PC-9 (cell line): ENCODE data around the gene GSTA3. TPM values are rescaled to one million over a fixed set of nuclear protein-coding genes. Genes with fewer than 3 reads are reported as not detected.
"Not testable (repeated sequence)": the region's sequence is repeated elsewhere in the genome, so short reads cannot be mapped to it uniquely, and the experiment has no call there.

Source experiments
- BruUV-seq: library from RNA; stranded (reverse); fragments of 400-500 nt; replicated peaks from 2 replicates; lab custom pipeline; 2021; lab: Mats Ljungman, UMichigan
- CTCF ChIA-PET: fragments of 300-600 bp; sonication (Branson Sonifier 250); formaldehyde crosslinking; loops from one replicate; lab custom pipeline; 2022; ENCODE audit warnings: antibody characterized with exemption; lab: Charles Lee
- POLR2A ChIA-PET: fragments of 300-600 bp; sonication (Branson Sonifier 250); formaldehyde crosslinking; loops from one replicate; lab custom pipeline; 2022; ENCODE audit warnings: antibody characterized with exemption; ENCODE audit not compliant: unreplicated experiment; lab: Charles Lee
- DNase-seq, 2 experiments: peaks; one replicate each; pipeline versions ENCODE4 v3.0.0 to v3.0.0-alpha.2; 2015 to 2022; ENCODE audit warnings: mixed read lengths in 1 of 2
- H2AFZ ChIP-seq: fragments of 200-600 bp; sonication (generic); 2 replicates; pipeline ENCODE4 v1.8.1; 2017; ENCODE audit warnings: antibody characterized with exemption
- H3F3A ChIP-seq: fragments of 200-600 bp; sonication (generic); 2 replicates; pipeline ENCODE4 v1.8.1; 2017; ENCODE audit warnings: antibody characterized with exemption, mild to moderate bottlenecking, low read depth; ENCODE audit not compliant: insufficient read depth
- H3K27ac ChIP-seq: fragments of 200-600 bp; sonication (generic); 2 replicates; pipeline ENCODE4 v1.6.1; 2016; ENCODE audit warnings: mixed run types
- H3K27me3 ChIP-seq: fragments of 200-600 bp; sonication (generic); 2 replicates; pipeline ENCODE4 v1.6.1; 2016; ENCODE audit warnings: low read depth, mixed run types; ENCODE audit not compliant: insufficient read depth
- H3K36me3 ChIP-seq: fragments of 200-600 bp; sonication (generic); 2 replicates; pipeline ENCODE4 v1.6.1; 2016; ENCODE audit warnings: low read depth, mixed run types
- H3K4me1 ChIP-seq: fragments of 200-600 bp; sonication (generic); replicated peaks from 2 replicates; pipeline ENCODE4 v1.6.1; 2016; ENCODE audit warnings: mixed run types; ENCODE audit not compliant: insufficient read depth
- H3K4me2 ChIP-seq: fragments of 200-600 bp; sonication (generic); 2 replicates; pipeline ENCODE4 v1.6.1; 2017; ENCODE audit warnings: mixed run types
- H3K4me3 ChIP-seq: fragments of 200-600 bp; sonication (generic); 2 replicates; pipeline ENCODE4 v1.6.1; 2016; ENCODE audit warnings: mixed run types
- H3K79me2 ChIP-seq: fragments of 200-600 bp; sonication (generic); 2 replicates; pipeline ENCODE4 v1.6.1; 2017; ENCODE audit warnings: low read depth, mixed run types
- H3K9me2 ChIP-seq: fragments of 200-600 bp; sonication (generic); 2 replicates; pipeline ENCODE4 v1.8.1; 2017; ENCODE audit warnings: mild to moderate bottlenecking; ENCODE audit not compliant: insufficient read depth
- H3K9me3 ChIP-seq: fragments of 200-600 bp; sonication (generic); 2 replicates; pipeline ENCODE4 v1.8.1; 2016; ENCODE audit warnings: low read depth; ENCODE audit not compliant: insufficient read depth
- H4K20me1 ChIP-seq: fragments of 200-600 bp; sonication (generic); 2 replicates; pipeline ENCODE4 v1.8.1; 2017; ENCODE audit not compliant: insufficient read depth
- EZH2 ChIP-seq: fragments of 200-600 bp; sonication (generic); IDR thresholded peaks from 2 replicates; pipeline ENCODE4 v1.8.0; 2017; ENCODE audit warnings: antibody characterized with exemption, low read depth
- intact Hi-C: fragments of 100-400 bp; cut with micrococcal nuclease; formaldehyde crosslinking; loops from one replicate; pipeline ENCODE4 v1.10.0; 2022; ENCODE audit not compliant: unreplicated experiment
- total RNA-seq: library from RNA; stranded (reverse); gene quantifications from 2 replicates; pipeline ENCODE4 v1.2.3, GENCODE V29; 2021
- TF ChIP-seq, protein P1 (sequence below): fragments of 200-600 bp; sonication (generic); conservative IDR thresholded peaks from 2 replicates; pipeline ENCODE4 v1.6.1; 2017; ENCODE audit warnings: mixed run types, antibody characterized with exemption, mild to moderate bottlenecking, moderate library complexity

Gene GSTA3
- total RNA-seq, 1 experiment from 2014 or later: not detected

DNA sequence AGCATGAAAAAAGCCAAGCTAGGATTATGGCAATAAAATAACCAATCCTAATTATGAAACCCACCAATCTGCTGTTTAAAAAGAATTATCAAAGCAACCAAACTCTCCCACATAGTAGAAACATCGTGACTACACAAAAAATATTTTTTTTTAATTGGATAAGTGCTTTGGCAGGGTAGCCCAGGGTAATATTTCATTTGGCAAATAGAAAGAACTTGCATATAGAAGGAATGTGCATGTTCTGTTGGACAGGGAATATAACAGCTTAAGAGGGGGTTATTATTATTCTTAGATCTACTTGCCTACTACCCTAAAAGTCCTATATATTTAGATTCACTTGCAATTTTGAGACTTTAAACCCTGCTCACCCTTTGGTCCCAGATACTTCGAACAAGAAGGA lies 972 bp downstream of the GSTA3 start:
- Histone ChIP-seq H3K4me3 (no peak overlapping the region), H3K36me3 (no peaks in the 10 kb centered on the region), H4K20me1 (no peaks in the 10 kb centered on the region), H3K79me2 (no peaks in the 10 kb centered on the region), H3K9me3 (no peaks in the 10 kb centered on the region), H3K27ac (no peak overlapping the region), H3K4me2 (no peak overlapping the region), H3K4me1 (no peaks in the 10 kb centered on the region), H3F3A (no peaks in the 10 kb centered on the region), H2AFZ (no peak overlapping the region), H3K27me3 (no peaks in the 10 kb centered on the region), H3K9me2 (no peaks in the 10 kb centered on the region)
- BruUV-seq: no TSS peak
- no peak for TF ChIP-seq EZH2
- TF ChIP-seq, protein P1, sequence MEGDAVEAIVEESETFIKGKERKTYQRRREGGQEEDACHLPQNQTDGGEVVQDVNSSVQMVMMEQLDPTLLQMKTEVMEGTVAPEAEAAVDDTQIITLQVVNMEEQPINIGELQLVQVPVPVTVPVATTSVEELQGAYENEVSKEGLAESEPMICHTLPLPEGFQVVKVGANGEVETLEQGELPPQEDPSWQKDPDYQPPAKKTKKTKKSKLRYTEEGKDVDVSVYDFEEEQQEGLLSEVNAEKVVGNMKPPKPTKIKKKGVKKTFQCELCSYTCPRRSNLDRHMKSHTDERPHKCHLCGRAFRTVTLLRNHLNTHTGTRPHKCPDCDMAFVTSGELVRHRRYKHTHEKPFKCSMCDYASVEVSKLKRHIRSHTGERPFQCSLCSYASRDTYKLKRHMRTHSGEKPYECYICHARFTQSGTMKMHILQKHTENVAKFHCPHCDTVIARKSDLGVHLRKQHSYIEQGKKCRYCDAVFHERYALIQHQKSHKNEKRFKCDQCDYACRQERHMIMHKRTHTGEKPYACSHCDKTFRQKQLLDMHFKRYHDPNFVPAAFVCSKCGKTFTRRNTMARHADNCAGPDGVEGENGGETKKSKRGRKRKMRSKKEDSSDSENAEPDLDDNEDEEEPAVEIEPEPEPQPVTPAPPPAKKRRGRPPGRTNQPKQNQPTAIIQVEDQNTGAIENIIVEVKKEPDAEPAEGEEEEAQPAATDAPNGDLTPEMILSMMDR: no peak
- POLR2A ChIA-PET: no interaction called here
- CTCF ChIA-PET: no interaction called here
- intact Hi-C loops: loop anchor here (5.0 kb wide), 1 partner anchor 84 kb away; no protein-coding TSS in a partner anchor
- DNase-seq: no peak

DNA sequence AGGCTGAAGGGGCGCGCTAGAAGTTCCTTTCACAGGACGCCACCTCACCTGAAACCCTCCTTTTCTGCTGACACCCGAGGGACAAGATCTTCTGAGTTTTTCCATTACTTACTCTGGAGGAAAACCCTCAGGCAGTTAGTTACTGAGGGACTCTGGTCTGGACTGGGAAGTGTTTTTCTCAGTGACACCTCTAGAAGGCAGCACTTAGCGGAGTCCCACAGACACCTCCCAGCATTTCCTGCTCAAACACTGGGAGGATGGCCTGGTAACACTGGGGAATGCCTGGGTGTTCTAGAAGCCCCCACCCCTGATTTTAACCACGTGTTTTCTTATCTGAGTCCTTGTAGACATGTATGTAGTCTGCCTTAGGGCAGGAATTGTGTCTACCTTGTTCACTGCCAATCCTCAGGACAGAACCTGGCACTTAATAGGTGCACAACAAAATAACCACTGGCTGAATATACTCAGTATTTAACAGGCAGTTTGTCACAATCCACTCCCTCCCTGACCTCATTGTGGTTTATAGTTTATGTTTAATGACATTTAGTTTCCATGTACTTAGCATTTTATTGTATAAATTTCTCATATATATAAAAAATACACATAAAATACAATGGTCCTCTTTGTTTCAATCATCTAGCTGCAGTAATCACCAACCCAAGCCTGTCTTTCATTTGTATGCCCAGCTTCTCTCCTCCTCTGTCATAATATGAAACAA lies 4.8 kb downstream of the GSTA3 start:
- CTCF ChIA-PET: interaction anchor here (0.5 kb wide), 1 partner anchor 20 kb away, joined by 3 read pairs; no protein-coding TSS in a partner anchor
- Histone ChIP-seq H3K27me3 (no peaks in the 10 kb centered on the region), H3K9me2 (no peaks in the 10 kb centered on the region), H3K9me3 (no peaks in the 10 kb centered on the region), H3K27ac (no peak overlapping the region), H2AFZ (no peak overlapping the region), H3K4me3 (no peak overlapping the region), H4K20me1 (no peaks in the 10 kb centered on the region), H3K79me2 (no peaks in the 10 kb centered on the region), H3K36me3 (no peaks in the 10 kb centered on the region), H3K4me2 (no peak overlapping the region), H3K4me1 (no peaks in the 10 kb centered on the region), H3F3A (no peaks in the 10 kb centered on the region)
- DNase-seq: no peak
- no peak for TF ChIP-seq EZH2
- TF ChIP-seq, protein P1: peak; percentile 34; the same call in 1 of the 2 replicates
- intact Hi-C loops: loop anchor here (5.0 kb wide), 1 partner anchor 88 kb away; no protein-coding TSS in a partner anchor
- POLR2A ChIA-PET: no interaction called here
- no TSS peak for BruUV-seq

DNA sequence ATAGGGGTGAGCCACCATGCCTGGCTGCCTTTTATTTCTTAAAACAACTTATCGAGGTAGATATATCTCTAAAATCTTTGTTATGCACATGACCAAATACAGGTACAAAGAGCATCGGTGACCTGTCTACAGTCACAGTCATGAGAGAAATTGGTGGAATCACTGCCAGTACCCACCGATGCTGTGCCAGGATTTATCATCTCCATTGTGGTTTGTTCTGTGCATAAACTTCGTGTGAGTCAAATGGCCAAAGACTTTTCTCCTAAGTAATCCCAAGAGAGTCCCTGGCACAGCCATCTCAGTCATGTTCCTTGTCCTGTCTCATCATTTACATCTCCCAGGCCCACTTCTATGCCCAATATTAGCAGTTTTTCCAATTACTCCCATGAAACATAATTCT lies 9.0 kb downstream of the GSTA3 start:
- no peak for DNase-seq
- Histone ChIP-seq H3K4me1 (no peaks in the 10 kb centered on the region), H3K4me2 (no peak overlapping the region), H2AFZ (no peak overlapping the region), H3K36me3 (no peaks in the 10 kb centered on the region), H3K27ac (no peak overlapping the region), H3K27me3 (no peaks in the 10 kb centered on the region), H3K79me2 (no peaks in the 10 kb centered on the region), H3K9me2 (no peaks in the 10 kb centered on the region), H3K9me3 (no peaks in the 10 kb centered on the region), H4K20me1 (no peaks in the 10 kb centered on the region), H3K4me3 (no peak overlapping the region), H3F3A (no peaks in the 10 kb centered on the region)
- TF ChIP-seq, protein P1: no peak
- CTCF ChIA-PET: no interaction called here
- intact Hi-C loops: no loop called here
- POLR2A ChIA-PET: no interaction called here
- BruUV-seq: no TSS peak

DNA sequence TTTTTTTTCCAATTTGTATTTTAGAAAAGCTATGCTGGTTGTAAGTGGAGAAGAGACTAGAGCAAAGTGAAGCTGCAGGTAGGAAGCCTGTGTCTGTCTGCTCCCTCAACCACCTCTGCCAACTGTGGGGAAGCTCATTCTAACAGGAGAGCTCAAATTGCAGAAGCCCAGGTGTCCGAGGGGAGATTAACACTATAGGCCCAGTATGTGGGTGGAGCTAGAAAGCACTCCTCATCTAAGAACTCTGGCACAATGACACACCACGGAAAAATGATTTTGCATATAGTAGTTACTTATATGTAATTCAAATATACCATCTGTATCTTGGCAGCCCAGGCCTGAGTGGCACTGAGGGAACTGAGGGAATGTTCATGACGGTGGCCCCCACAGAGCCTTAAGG lies 13.7 kb downstream of the GSTA3 start:
- H3K27ac ChIP-seq, H4K20me1 ChIP-seq, H3K4me2 ChIP-seq, H3K36me3 ChIP-seq, CTCF ChIA-PET, H3K27me3 ChIP-seq, H3K9me2 ChIP-seq, POLR2A ChIA-PET, BruUV-seq, H3K79me2 ChIP-seq, H3K4me3 ChIP-seq, intact Hi-C loops, H3K9me3 ChIP-seq, H3K4me1 ChIP-seq, H3F3A ChIP-seq, H2AFZ ChIP-seq, DNase-seq: not testable (repeated sequence)
